HepG2 (cell line): ENCODE data around the gene PDE3A. TPM values are rescaled to one million over a fixed set of nuclear protein-coding genes. Genes with fewer than 3 reads are reported as not detected.

Experiments used
- ATAC-seq: fragments of 200-7000 bp; cut with Tn5 transposase; 3 replicates; pipeline ENCODE4 v1.9.1; 2020; ENCODE audit warnings: mild to moderate bottlenecking, moderate library complexity
- BruUV-seq: library from RNA; stranded (reverse); fragments of 400-500 nt; replicated peaks from 2 replicates; lab custom pipeline; 2021; lab: Mats Ljungman, UMichigan
- CTCF ChIA-PET: fragments of 300-600 bp; formaldehyde crosslinking; extraction: SDS; loops from one replicate; lab custom pipeline; 2021; ENCODE audit warnings: low total read pairs, inconsistent platforms, low intra/inter-chr PET ratio; lab: Yijun Ruan, JAX
- POLR2A ChIA-PET: fragments of 350-600 bp; sonication (Branson Sonifier 250); formaldehyde crosslinking; loops from one replicate; lab custom pipeline; 2020; ENCODE audit warnings: antibody characterized with exemption, inconsistent platforms; lab: Yijun Ruan, JAX
- DNase-seq: peaks from one replicate; pipeline ENCODE4 v3.0.0-alpha.2; 2015; ENCODE audit warnings: low spot score
- FAIRE-seq: peaks from 3 replicates; lab custom pipeline; 2011; peaks lifted over from hg19 to GRCh38; lab: Jason Lieb, UNC
- H2AFZ ChIP-seq: one replicate; pipeline ENCODE4 v1.6.1; 2011; ENCODE audit warnings: low read length, inconsistent platforms
- H3K27ac ChIP-seq: fragments of 300-600 bp; 3 replicates; pipeline ENCODE4 v1.8.0; 2011; ENCODE audit warnings: mixed run types, mild to moderate bottlenecking, mixed read lengths, low read length, inconsistent platforms; ENCODE audit not compliant: insufficient read depth; ENCODE audit errors: extremely low read length
- H3K27me3 ChIP-seq, 2 experiments: fragments of 200-600 bp in 1 of 2; 2 replicates in 1 of 2; 3 replicates in 1 of 2; pipeline versions ENCODE4 v1.6.0 to v1.8.0; 2011; ENCODE audit warnings: low read length in 2 of 2, mild to moderate bottlenecking in 2 of 2, moderate library complexity in 2 of 2, inconsistent platforms in 1 of 2; ENCODE audit not compliant: insufficient read depth in 2 of 2, control insufficient read depth in 1 of 2
- H3K36me3 ChIP-seq, 2 experiments: fragments of 200-600 bp in 1 of 2; replicated peaks in 1 of 2; 2 replicates in 1 of 2; 3 replicates in 1 of 2; pipeline versions ENCODE4 v1.5.1 to v1.8.0; 2011; ENCODE audit warnings: low read length in 2 of 2, inconsistent platforms in 1 of 2; ENCODE audit not compliant: insufficient read depth in 2 of 2, control insufficient read depth in 1 of 2
- H3K4me1 ChIP-seq: 2 replicates; pipeline ENCODE4 v1.5.1; 2012; ENCODE audit warnings: low read length, inconsistent platforms; ENCODE audit not compliant: insufficient read depth
- H3K4me2 ChIP-seq: 2 replicates; pipeline ENCODE4 v1.6.0; 2011; ENCODE audit warnings: low read depth, low read length, inconsistent platforms
- H3K4me3 ChIP-seq, 3 experiments: fragments of 200-600 bp in 1 of 3; sonication (generic), shearing (Covaris generic) in 1 of 3; replicated peaks in 1 of 3; 2 replicates each; pipeline ENCODE4 v1.5.1; 2011 to 2016; ENCODE audit warnings: low read length in 3 of 3, inconsistent platforms in 2 of 3, low read depth in 2 of 3, mild to moderate bottlenecking in 2 of 3, control low read depth in 1 of 3, mixed read lengths in 1 of 3; ENCODE audit not compliant: insufficient read depth in 1 of 3
- H3K79me2 ChIP-seq: one replicate; pipeline ENCODE4 v1.6.1; 2011; ENCODE audit warnings: low read length, inconsistent platforms; ENCODE audit not compliant: insufficient read depth
- H3K9ac ChIP-seq: 2 replicates; pipeline ENCODE4 v1.6.0; 2011; ENCODE audit warnings: mild to moderate bottlenecking, low read depth, low read length, inconsistent platforms; ENCODE audit not compliant: insufficient read depth
- H3K9me3 ChIP-seq: 2 replicates; pipeline ENCODE4 v1.5.1; 2012; ENCODE audit warnings: mild to moderate bottlenecking, low read length
- H4K20me1 ChIP-seq: 2 replicates; pipeline ENCODE4 v1.6.0; 2011; ENCODE audit warnings: inconsistent platforms, mild to moderate bottlenecking, low read length, moderate library complexity; ENCODE audit not compliant: insufficient read depth
- ADNP ChIP-seq: sonication (generic); formaldehyde crosslinking; IDR thresholded peaks from 2 replicates; pipeline ENCODE4 v1.4.0; 2020; ENCODE audit warnings: missing genetic modification reagents
- ETV5 ChIP-seq: IDR thresholded peaks from 2 replicates; pipeline ENCODE4 v1.6.1; 2018; ENCODE audit warnings: missing biosample characterization, missing genetic modification reagents, inconsistent platforms, borderline replicate concordance
- HMGXB3 ChIP-seq: sonication (generic); formaldehyde crosslinking; IDR thresholded peaks from 2 replicates; pipeline ENCODE4 v1.4.0; 2020; ENCODE audit warnings: missing genetic modification reagents, borderline replicate concordance
- NR2F2 ChIP-seq: IDR thresholded peaks from 2 replicates; pipeline ENCODE4 v1.6.1; 2012; ENCODE audit warnings: low read depth, inconsistent platforms, borderline replicate concordance
- STAT5B ChIP-seq: sonication (generic); formaldehyde crosslinking; IDR thresholded peaks from 2 replicates; pipeline ENCODE4 v1.4.0; 2020; ENCODE audit warnings: missing genetic modification reagents
- ZC3H13 ChIP-seq: sonication (generic); formaldehyde crosslinking; IDR thresholded peaks from 2 replicates; pipeline ENCODE4 v1.8.1; 2023; ENCODE audit warnings: mild to moderate bottlenecking, missing genetic modification reagents, moderate library complexity
- ZGPAT ChIP-seq: IDR thresholded peaks from 2 replicates; pipeline ENCODE4 v1.6.1; 2016; ENCODE audit warnings: mild to moderate bottlenecking
- ZIK1 ChIP-seq: sonication (generic); formaldehyde crosslinking; IDR thresholded peaks from 2 replicates; pipeline ENCODE4 v1.5.0; 2020; ENCODE audit warnings: mild to moderate bottlenecking, low read depth, missing genetic modification reagents, borderline replicate concordance
- ZNF17 ChIP-seq: sonication (generic); formaldehyde crosslinking; IDR thresholded peaks from 2 replicates; pipeline ENCODE4 v1.5.0; 2020; ENCODE audit warnings: mild to moderate bottlenecking, missing genetic modification reagents
- ZNF260 ChIP-seq: sonication (generic); formaldehyde crosslinking; IDR thresholded peaks from 2 replicates; pipeline ENCODE4 v1.4.0; 2020; ENCODE audit warnings: missing genetic modification reagents, low read depth, mild to moderate bottlenecking, borderline replicate concordance
- ZNF317 ChIP-seq: sonication (generic); formaldehyde crosslinking; IDR thresholded peaks from 2 replicates; pipeline ENCODE4 v1.5.0; 2020; ENCODE audit warnings: mild to moderate bottlenecking, missing genetic modification reagents
- ZNF329 ChIP-seq: sonication (generic); formaldehyde crosslinking; IDR thresholded peaks from 2 replicates; pipeline ENCODE4 v1.9.0; 2021; ENCODE audit warnings: low read depth, mild to moderate bottlenecking, missing genetic modification reagents
- ZNF546 ChIP-seq: sonication (generic); formaldehyde crosslinking; conservative IDR thresholded peaks from 2 replicates; pipeline ENCODE4 v1.8.1; 2023; ENCODE audit warnings: mild to moderate bottlenecking, missing genetic modification reagents
- ZNF619 ChIP-seq: sonication (generic); formaldehyde crosslinking; IDR thresholded peaks from 2 replicates; pipeline ENCODE4 v1.4.0; 2020; ENCODE audit warnings: mild to moderate bottlenecking, missing genetic modification reagents
- ZNF703 ChIP-seq: sonication (generic); formaldehyde crosslinking; IDR thresholded peaks from 2 replicates; pipeline ENCODE4 v1.5.1; 2020; ENCODE audit warnings: missing genetic modification reagents, mild to moderate bottlenecking, moderate library complexity, borderline replicate concordance
- ZNF841 ChIP-seq: sonication (generic); formaldehyde crosslinking; IDR thresholded peaks from 2 replicates; pipeline ENCODE4 v1.8.1; 2023; ENCODE audit warnings: missing genetic modification reagents, borderline replicate concordance
- WGBS: methylation state at CpG from one replicate; pipeline ENCODE4 v1.1.6; 2017; ENCODE audit warnings: low lambda C conversion rate; 5-methylcytosine and 5-hydroxymethylcytosine counted together
- in situ Hi-C: cut with HindIII; loops from 2 replicates; pipeline ENCODE4 v1.10.0; 2017; ENCODE audit warnings: low pct_unique_long_range_greater_than_20kb; ENCODE audit not compliant: extremely low pct_ligation_motif_present
- intact Hi-C: fragments of 100-400 bp; cut with micrococcal nuclease; formaldehyde crosslinking; loops from one replicate; pipeline ENCODE4 v1.10.0; 2022; ENCODE audit not compliant: unreplicated experiment
- polyA plus RNA-seq, 8 experiments: library from polyadenylated mRNA; depleted of rRNA in 3 of 8; stranded (reverse) in 7 of 8; unstranded in 1 of 8; fragments of >200 nt; fragmentation: Illumina TruSeq in 4 of 8; extraction: Trizol in 4 of 8; gene quantifications; 2 replicates each; pipeline versions ENCODE4 v1.2.1 to v1.2.3, GENCODE V29; 2011 to 2016; ENCODE audit warnings: low read depth in 4 of 8, missing spikeins in 1 of 8, mixed read lengths in 1 of 8; ENCODE audit not compliant: insufficient read depth in 1 of 8
- total RNA-seq, 5 experiments: library from RNA; depleted of rRNA; stranded (reverse); fragments of >200 nt; fragmentation: Illumina TruSeq; extraction: Trizol; gene quantifications; 2 replicates each; pipeline ENCODE4 v1.2.3, GENCODE V29; 2016; ENCODE audit warnings: low read depth in 1 of 5

The PDE3A gene
- total and polyA plus RNA-seq, 2 of the 13 experiments (the other 11 are each of a cell fraction or from before 2014, with no cell fraction given), result 0.77 to 1.5 TPM

GRCh38 chr12:20477672-20478071 lies 109.3 kb downstream of the PDE3A start:
- Histone ChIP-seq H4K20me1 (no peaks in the 10 kb centered on the region), H3K9me3 (no peaks in the 10 kb centered on the region), H3K79me2 (no peaks in the 10 kb centered on the region), H3K4me1 (0 out of 2 replicates have a peak, but pooled peaks cover 3% of the 10 kb centered on the region), H3K9ac (no peak overlapping the region), H3K4me2 (no peak overlapping the region), H3K36me3 (no peaks in the 10 kb centered on the region), H3K27ac (no peak overlapping the region), H3K27me3 (no peaks in the 10 kb centered on the region), H3K4me3 (no peak overlapping the region), H2AFZ (no peak overlapping the region)
- ChIA-PET CTCF (no interaction called here), POLR2A (no interaction called here)
- no peak for ATAC-seq
- WGBS, result 0% methylated on average over 4 of the region's 4 CpGs
- intact Hi-C loops, result no loop called here
- in situ Hi-C loops, result no loop called here
- TF ChIP-seq ZIK1 (CRISPR knock-in tag), result no peak
- no peak for TF ChIP-seq ZNF619 (CRISPR knock-in tag)
- no peak for TF ChIP-seq ZNF317
- TF ChIP-seq STAT5B (CRISPR knock-in tag), result no peak
- no peak for TF ChIP-seq ETV5 (CRISPR knock-in tag)
- no peak for TF ChIP-seq HMGXB3
- no peak for TF ChIP-seq NR2F2
- TF ChIP-seq ZNF17 (CRISPR knock-in tag), result no peak
- no peak for TF ChIP-seq ZGPAT (CRISPR knock-in tag)
- TF ChIP-seq ZNF329, result no peak
- TF ChIP-seq ZNF703, result no peak
- no peak for TF ChIP-seq ZNF260 (CRISPR knock-in tag)
- no peak for TF ChIP-seq ADNP (CRISPR knock-in tag)
- no peak for TF ChIP-seq ZNF841 (CRISPR knock-in tag)
- TF ChIP-seq ZNF546 (CRISPR knock-in tag), result no peak
- TF ChIP-seq ZC3H13, result no peak
- BruUV-seq, result no TSS peak
- DNase-seq, result no peak
- FAIRE-seq, result no peak
